ENCODE results near the gene SHROOM3.

GRCh38 chr4:76581077-76581962 is 146.3 kb downstream of the SHROOM3 start:
- TF ChIP-seq CTCF (IDR thresholded peaks at IDR 0.05) (no peak), POLR2A (IDR thresholded peaks at IDR 0.05) (no peak)
